K562 (cell line): ENCODE measurements around the gene RXFP1. TPM values are rescaled to one million over a fixed set of nuclear protein-coding genes. Genes with fewer than 3 reads are reported as not detected.

Experiments used
- AFF4 ChIP-seq: sonication (generic); formaldehyde crosslinking; IDR thresholded peaks from 2 replicates; pipeline ENCODE4 v1.8.0; 2023; ENCODE audit warnings: mild to moderate bottlenecking, missing genetic modification reagents
- BRD9 ChIP-seq: fragments of 450-650 bp; IDR thresholded peaks from 2 replicates; pipeline ENCODE4 v1.6.1; 2018; ENCODE audit warnings: low read depth; ENCODE audit not compliant: partially characterized antibody
- BRF1 ChIP-seq: IDR thresholded peaks from 3 replicates; pipeline ENCODE4 v1.6.1; 2011; ENCODE audit warnings: borderline replicate concordance, mild to moderate bottlenecking; ENCODE audit not compliant: insufficient read length; ENCODE audit errors: extremely low read depth
- CREB1 ChIP-seq, 2 experiments: sonication (generic) in 1 of 2; formaldehyde crosslinking in 1 of 2; IDR thresholded peaks; 2 replicates each; pipeline versions ENCODE4 v1.6.1 to v1.8.0; 2012 to 2022; ENCODE audit warnings: inconsistent platforms in 1 of 2, mild to moderate bottlenecking in 1 of 2, missing genetic modification reagents in 1 of 2, moderate library complexity in 1 of 2
- ID3 ChIP-seq, 2 experiments: fragments of 250-450 bp in 1 of 2; fragments of 450-650 bp in 1 of 2; sonication (Bioruptor Pico) in 1 of 2; IDR thresholded peaks; 2 replicates each; pipeline versions ENCODE4 v1.6.1 to v1.8.0; 2016 to 2021; ENCODE audit warnings: mild to moderate bottlenecking in 2 of 2, moderate library complexity in 2 of 2, missing compliant biosample characterization in 1 of 2, missing genetic modification characterization in 1 of 2
- MAFF ChIP-seq: IDR thresholded peaks from 2 replicates; pipeline ENCODE4 v1.6.1; 2012; ENCODE audit warnings: low read length, improper control_type of control experiment
- NEUROD1 ChIP-seq: fragments of 150-350 bp; IDR thresholded peaks from 2 replicates; pipeline ENCODE4 v1.6.1; 2014; ENCODE audit warnings: borderline replicate concordance, low read length, low read depth; ENCODE audit not compliant: partially characterized antibody
- POLR2A ChIP-seq: fragments of 450-650 bp; conservative IDR thresholded peaks from 2 replicates; pipeline ENCODE4 v1.6.1; 2016
- PREB ChIP-seq: sonication (generic); formaldehyde crosslinking; IDR thresholded peaks from 2 replicates; pipeline ENCODE4 v1.8.1; 2023; ENCODE audit warnings: mild to moderate bottlenecking, missing genetic modification reagents
- RAD21 ChIP-seq, 2 experiments: fragments of 250-450 bp in 1 of 2; fragments of 450-650 bp in 1 of 2; sonication (Bioruptor Pico) in 1 of 2; formaldehyde crosslinking in 1 of 2; IDR thresholded peaks in 1 of 2; conservative IDR thresholded peaks in 1 of 2; 2 replicates each; pipeline versions ENCODE4 v1.4.0 to v1.8.0; 2020 to 2022; ENCODE audit warnings: mild to moderate bottlenecking in 2 of 2, moderate library complexity in 1 of 2
- RUNX1 ChIP-seq: sonication (generic); IDR thresholded peaks from 2 replicates; pipeline ENCODE4 v1.6.1; 2016; ENCODE audit warnings: antibody characterized with exemption, low read depth
- SNIP1 ChIP-seq: fragments of 450-650 bp; IDR thresholded peaks from 2 replicates; pipeline ENCODE4 v1.7.1; 2017; ENCODE audit warnings: low read depth, mild to moderate bottlenecking
- SPI1 ChIP-seq: IDR thresholded peaks from 2 replicates; pipeline ENCODE4 v1.6.1; 2011; ENCODE audit warnings: low read depth, low read length, control low read depth, borderline replicate concordance
- SRSF7 ChIP-seq: fragments of 200-400 bp; formaldehyde crosslinking; optimal IDR thresholded peaks from 2 replicates; pipeline ENCODE3; 2017; ENCODE audit warnings: mild to moderate bottlenecking, low read depth, low read length
- XRCC4 ChIP-seq: IDR thresholded peaks from one replicate; pipeline ENCODE4 v1.6.1; 2011; ENCODE audit not compliant: insufficient read depth, insufficient read length; ENCODE audit errors: extremely low read depth
- ZC3H11A ChIP-seq: IDR thresholded peaks from 2 replicates; pipeline ENCODE4 v1.6.1; 2012; ENCODE audit warnings: low read depth, low read length, improper control_type of control experiment
- ZFPM2 ChIP-seq: fragments of 250-450 bp; sonication (Bioruptor Pico); IDR thresholded peaks from 2 replicates; pipeline ENCODE4 v1.5.1; 2022; ENCODE audit warnings: mild to moderate bottlenecking
- ZKSCAN3 ChIP-seq: fragments of 250-450 bp; sonication (Bioruptor Pico); IDR thresholded peaks from 2 replicates; pipeline ENCODE4 v1.4.0; 2020
- ZNF146 ChIP-seq: IDR thresholded peaks from one replicate; pipeline ENCODE4 v1.6.1; 2018; ENCODE audit warnings: missing compliant biosample characterization; ENCODE audit not compliant: unreplicated experiment
- polyA plus RNA-seq, 8 experiments: library from polyadenylated mRNA; depleted of rRNA in 4 of 8; stranded (reverse) in 5 of 8; unstranded in 3 of 8; fragments of >200 nt; fragmentation: Nextera tagmentation in 2 of 8; fragmentation: Illumina TruSeq in 1 of 8; extraction: Ambion mirVana in 2 of 8; extraction: Trizol in 1 of 8; gene quantifications; 2 replicates each; pipeline versions ENCODE4 v1.2.1 to v1.2.3, GENCODE V29; 2011 to 2014; ENCODE audit warnings: inconsistent platforms in 1 of 8, missing spikeins in 1 of 8
- total RNA-seq, 7 experiments: library from RNA; depleted of rRNA in 6 of 7; stranded (reverse); fragments of >200 nt in 6 of 7; fragmentation: Illumina TruSeq in 2 of 7; extraction: Trizol in 2 of 7; gene quantifications; 2 replicates each; pipeline versions ENCODE4 v1.2.1 to v1.2.3, GENCODE V29; 2011 to 2021; ENCODE audit warnings: low replicate concordance in 1 of 7
- TF ChIP-seq, protein P1 (sequence below): sonication (generic); formaldehyde crosslinking; IDR thresholded peaks from 2 replicates; pipeline ENCODE4 v1.8.0; 2023; ENCODE audit warnings: mild to moderate bottlenecking, missing genetic modification reagents
- TF ChIP-seq, protein P2 (sequence below): fragments of 250-450 bp; sonication (Bioruptor Pico); IDR thresholded peaks from 2 replicates; pipeline ENCODE4 v1.5.0; 2020; ENCODE audit warnings: mild to moderate bottlenecking

RXFP1 gene
- total and polyA plus RNA-seq, 9 of the 15 experiments (the other 6 are each of a cell fraction or from before 2014, with no cell fraction given) = 0.03 to 0.06 (median 0.04) TPM; not detected in 6

DNA sequence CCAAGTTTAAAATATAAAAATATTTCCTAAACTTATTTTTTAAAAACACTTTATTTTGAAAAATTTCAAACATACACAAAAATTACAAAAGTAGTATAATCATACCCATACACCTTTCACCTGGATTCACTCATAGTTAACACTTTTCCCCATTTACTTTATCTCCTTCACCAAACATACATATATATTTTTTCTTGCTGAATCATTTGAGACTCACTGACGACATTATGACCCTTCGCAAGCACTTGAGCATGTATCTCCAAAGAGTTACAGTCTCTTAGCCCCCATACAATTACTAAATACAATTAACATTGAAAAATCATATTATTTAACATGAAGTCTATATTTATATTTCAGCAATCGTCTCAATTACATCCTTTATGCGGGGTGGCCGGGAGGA lies 19.8 kb downstream of the RXFP1 start (continued):
- TF ChIP-seq PREB (CRISPR knock-in tag) (no peak), RUNX1 (no peak), SPI1 (no peak), AFF4 (CRISPR knock-in tag) (no peak), ID3 (CRISPR knock-in tag; IDR thresholded peaks at IDR 0.05) (no peak), ID3 (tag; IDR thresholded peaks at IDR 0.05) (no peak), RAD21 (CRISPR knock-in tag; conservative IDR thresholded peaks at IDR 0.05 in 1 of 2, IDR thresholded peaks at IDR 0.05 in 1 of 2) (no peak), ZNF146 (CRISPR knock-in tag) (no peak), XRCC4 (no peak), CREB1 (IDR thresholded peaks at IDR 0.05) (no peak), CREB1 (CRISPR knock-in tag; IDR thresholded peaks at IDR 0.05) (no peak), SRSF7 (no peak), ZC3H11A (no peak), BRF1 (no peak), NEUROD1 (no peak), ZKSCAN3 (no peak), MAFF (no peak; the same call in 1 of the 2 replicates), ZFPM2 (CRISPR knock-in tag) (no peak), SNIP1 (no peak), BRD9 (no peak), POLR2A (no peak)
- TF ChIP-seq, protein P1, sequence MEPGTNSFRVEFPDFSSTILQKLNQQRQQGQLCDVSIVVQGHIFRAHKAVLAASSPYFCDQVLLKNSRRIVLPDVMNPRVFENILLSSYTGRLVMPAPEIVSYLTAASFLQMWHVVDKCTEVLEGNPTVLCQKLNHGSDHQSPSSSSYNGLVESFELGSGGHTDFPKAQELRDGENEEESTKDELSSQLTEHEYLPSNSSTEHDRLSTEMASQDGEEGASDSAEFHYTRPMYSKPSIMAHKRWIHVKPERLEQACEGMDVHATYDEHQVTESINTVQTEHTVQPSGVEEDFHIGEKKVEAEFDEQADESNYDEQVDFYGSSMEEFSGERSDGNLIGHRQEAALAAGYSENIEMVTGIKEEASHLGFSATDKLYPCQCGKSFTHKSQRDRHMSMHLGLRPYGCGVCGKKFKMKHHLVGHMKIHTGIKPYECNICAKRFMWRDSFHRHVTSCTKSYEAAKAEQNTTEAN (CRISPR knock-in tag) = no peak
- TF ChIP-seq, protein P2, sequence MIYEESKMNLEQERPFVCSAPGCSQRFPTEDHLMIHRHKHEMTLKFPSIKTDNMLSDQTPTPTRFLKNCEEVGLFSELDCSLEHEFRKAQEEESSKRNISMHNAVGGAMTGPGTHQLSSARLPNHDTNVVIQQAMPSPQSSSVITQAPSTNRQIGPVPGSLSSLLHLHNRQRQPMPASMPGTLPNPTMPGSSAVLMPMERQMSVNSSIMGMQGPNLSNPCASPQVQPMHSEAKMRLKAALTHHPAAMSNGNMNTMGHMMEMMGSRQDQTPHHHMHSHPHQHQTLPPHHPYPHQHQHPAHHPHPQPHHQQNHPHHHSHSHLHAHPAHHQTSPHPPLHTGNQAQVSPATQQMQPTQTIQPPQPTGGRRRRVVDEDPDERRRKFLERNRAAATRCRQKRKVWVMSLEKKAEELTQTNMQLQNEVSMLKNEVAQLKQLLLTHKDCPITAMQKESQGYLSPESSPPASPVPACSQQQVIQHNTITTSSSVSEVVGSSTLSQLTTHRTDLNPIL (CRISPR knock-in tag) = no peak
